T-cell (primary cell): ENCODE data around the gene TNP1. TPM values are rescaled to one million over a fixed set of nuclear protein-coding genes. Genes with fewer than 3 reads are reported as not detected.

Experiments used
- ATAC-seq, 4 experiments: fragments of 200-7000 bp in 3 of 4; fragments of 150-1000 bp in 1 of 4; cut with Tn5 transposase; replicated peaks in 1 of 4; 1 replicate in 3 of 4; 2 replicates in 1 of 4; pipeline ENCODE4 v1.10.0; 2021; ENCODE audit warnings: moderate library complexity in 3 of 4, mild to moderate bottlenecking in 2 of 4, moderate number of reproducible peaks in 1 of 4
- CTCF ChIA-PET, 2 donors: fragments of 300-600 bp; sonication (Branson Sonifier 250); formaldehyde crosslinking; loops; one replicate each; lab custom pipeline; 2022; ENCODE audit warnings: antibody characterized with exemption in 2 of 2; lab: Charles Lee
- POLR2A ChIA-PET, 2 donors: fragments of 300-600 bp; sonication (Branson Sonifier 250); formaldehyde crosslinking; loops; one replicate each; lab custom pipeline; 2022; ENCODE audit warnings: antibody characterized with exemption in 2 of 2; lab: Charles Lee
- DNase-seq, 35 experiments: peaks; one replicate each; pipeline versions ENCODE4 v3.0.0 to v3.0.0-alpha.2; 2013 to 2023
- H3K27ac ChIP-seq: one replicate; pipeline ENCODE4 v1.5.1; 2013; ENCODE audit warnings: low read length
- H3K27me3 ChIP-seq, 2 experiments: replicated peaks in 1 of 2; 1 replicate in 1 of 2; 2 replicates in 1 of 2; pipeline versions ENCODE4 v1.6.1 to v1.7.0; 2013; ENCODE audit warnings: low read length in 1 of 2, mixed read lengths in 1 of 2; ENCODE audit not compliant: control insufficient read depth in 2 of 2, insufficient read depth in 2 of 2; ENCODE audit errors: extremely low read depth in 1 of 2
- H3K36me3 ChIP-seq, 2 donors: 1 replicate in 1 of 2; 2 replicates in 1 of 2; pipeline versions ENCODE4 v1.6.1 to v1.7.0; 2013; ENCODE audit warnings: low read length in 1 of 2; ENCODE audit not compliant: control insufficient read depth in 2 of 2, insufficient read depth in 1 of 2; ENCODE audit errors: extremely low read depth in 1 of 2
- H3K4me1 ChIP-seq, 2 experiments: 1 replicate in 1 of 2; 2 replicates in 1 of 2; pipeline versions ENCODE4 v1.6.1 to v1.7.0; 2013; ENCODE audit warnings: low read length in 2 of 2, mixed read lengths in 1 of 2; ENCODE audit not compliant: insufficient read depth in 2 of 2, control insufficient read depth in 1 of 2; ENCODE audit errors: extremely low read depth in 1 of 2
- H3K4me3 ChIP-seq, 2 donors: 1 replicate in 1 of 2; 2 replicates in 1 of 2; pipeline versions ENCODE4 v1.5.1 to v1.7.0; 2013; ENCODE audit warnings: mild to moderate bottlenecking in 2 of 2, low read length in 1 of 2, moderate library complexity in 1 of 2; ENCODE audit not compliant: control insufficient read depth in 1 of 2; ENCODE audit errors: extremely low read depth in 1 of 2
- H3K9me3 ChIP-seq: 2 replicates; pipeline ENCODE4 v1.7.0; 2013
- H3K27ac Mint-ChIP-seq, 2 donors: one replicate each; pipeline ENCODE4 v1.8.0; 2020 to 2021; ENCODE audit warnings: mild to moderate bottlenecking in 2 of 2, mixed read lengths in 2 of 2
- H3K27me3 Mint-ChIP-seq, 2 donors: one replicate each; pipeline ENCODE4 v1.8.0; 2021 to 2022; ENCODE audit warnings: mixed read lengths in 2 of 2
- H3K36me3 Mint-ChIP-seq: one replicate; pipeline ENCODE4 v1.8.0; 2021; ENCODE audit warnings: mixed read lengths
- H3K4me1 Mint-ChIP-seq, 3 donors: one replicate each; pipeline ENCODE4 v1.8.0; 2020 to 2022; ENCODE audit warnings: mixed read lengths in 3 of 3, mild to moderate bottlenecking in 1 of 3
- H3K4me3 Mint-ChIP-seq, 3 donors: one replicate each; pipeline ENCODE4 v1.8.0; 2020 to 2022; ENCODE audit warnings: mild to moderate bottlenecking in 3 of 3, mixed read lengths in 3 of 3, moderate library complexity in 3 of 3
- H3K9me3 Mint-ChIP-seq, 3 donors: one replicate each; pipeline ENCODE4 v1.8.0; 2020 to 2022; ENCODE audit warnings: mixed read lengths in 3 of 3
- WGBS: methylation state at CpG from one replicate; pipeline ENCODE4 v1.1.5; 2013; ENCODE audit warnings: missing lambda C conversion rate; ENCODE audit not compliant: insufficient coverage; 5-methylcytosine and 5-hydroxymethylcytosine counted together
- total RNA-seq, 35 experiments: library from RNA in 6 of 35; stranded (reverse) in 6 of 35; fragments of 120-200 nt in 1 of 35; gene quantifications; one replicate each; pipeline versions ENCODE4 v1.2.1 to v1.2.4 and lab custom pipeline; 2013 to 2026

TNP1 gene
- total RNA-seq, 5 donors from 2014 or later (not counting 1 experiment from before 2014, with no cell fraction given), result not detected

GRCh38 chr2:216855079-216855478 lies 4.8 kb downstream of the TNP1 start:
- ChIA-PET CTCF (no interaction called here), POLR2A (no interaction called here)
- Histone ChIP-seq H3K4me3 (no peak overlapping the region), H3K27ac (no peak overlapping the region), H3K36me3 (no peaks in the 10 kb centered on the region), H3K4me1 (peaks cover 3 to 12% of the 10 kb centered on the region in 2 experiments), H3K27me3 (peaks cover 0 to 2% of the 10 kb centered on the region in 2 experiments), H3K9me3 (no peaks in the 10 kb centered on the region)
- WGBS, result 81% methylated on average over 2 of the region's 4 CpGs
- no peak for ATAC-seq
- Mint-ChIP-seq H3K4me1 (peaks cover 7 to 23% (median 18%) of the 10 kb centered on the region in 3 donors), H3K36me3 (no peaks in the 10 kb centered on the region), H3K4me3 (no peak overlapping the region), H3K27ac (no peak overlapping the region), H3K9me3 (no peaks in the 10 kb centered on the region), H3K27me3 (peaks cover 0 to 1% of the 10 kb centered on the region in 2 donors)
- no peak for DNase-seq

- Histone ChIP-seq H3K27me3 (no peaks in the 10 kb centered on the region), H3K4me3 (no peak overlapping the region), H3K36me3 (no peaks in the 10 kb centered on the region), H3K27ac (no peak overlapping the region), H3K4me1 (no peaks in the 10 kb centered on the region), H3K9me3 (no peaks in the 10 kb centered on the region)
- Mint-ChIP-seq H3K36me3 (no peaks in the 10 kb centered on the region), H3K9me3 (no peaks in the 10 kb centered on the region), H3K4me1 (peaks cover 0 to 9% (median 0%) of the 10 kb centered on the region in 3 donors), H3K27me3 (peaks cover 0 to 3% of the 10 kb centered on the region in 2 donors), H3K27ac (no peak overlapping the region), H3K4me3 (no peak overlapping the region)
- DNase-seq, result no peak
- ATAC-seq, result no peak
- CTCF ChIA-PET, result no interaction called here
- WGBS, result no CpG with 5 or more reads among the region's 1 CpG
- POLR2A ChIA-PET, result no interaction called here
Observed at GRCh38 chr2:216851486-216852090, 8.3 kb downstream of the TNP1 start.

DNA sequence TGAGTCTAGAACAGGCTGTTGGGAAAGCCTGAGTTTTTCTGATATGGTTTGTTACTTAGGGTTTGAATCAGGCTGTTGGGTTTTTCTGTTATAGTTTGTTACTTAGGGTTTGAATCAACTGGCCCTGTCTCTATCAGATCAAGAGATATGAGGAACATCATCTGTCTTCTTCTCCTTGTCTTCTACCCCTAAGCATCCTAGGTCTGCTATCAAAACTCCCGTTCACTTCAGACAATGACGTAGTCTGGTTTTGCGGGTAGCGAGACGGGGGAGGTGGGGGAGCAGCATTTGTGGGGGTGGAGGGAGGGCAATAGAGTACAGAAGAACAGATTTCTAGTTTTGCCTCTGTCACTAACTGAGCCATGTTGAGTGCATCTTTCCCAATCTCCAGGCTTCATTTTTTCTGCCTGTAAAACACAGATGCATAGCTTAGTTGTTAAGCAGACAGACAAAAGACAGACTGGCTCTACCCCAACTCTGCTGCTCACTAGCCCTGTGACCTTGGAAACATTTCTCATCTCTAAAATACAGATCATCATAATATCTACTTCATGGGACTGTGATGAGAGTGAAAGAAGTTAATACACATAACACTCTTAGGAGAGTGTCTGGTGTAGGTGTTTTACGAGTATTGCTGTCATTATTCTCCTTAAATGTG lies 9.1 kb downstream of the TNP1 start:
- H3K27me3 Mint-ChIP-seq, result peaks cover 0 to 3% of the 10 kb centered on the region in 2 donors
- no peaks in the 10 kb centered on the region for H3K36me3 ChIP-seq
- ATAC-seq (peak in 2 of 4 experiments; percentile 35 to 91), DNase-seq (peak in 11 of 35 experiments; percentile 3 to 52 (median 11))
- H3K36me3 Mint-ChIP-seq, result no peaks in the 10 kb centered on the region
- ChIA-PET CTCF (no interaction called here), POLR2A (no interaction called here)
- no peak overlapping the region for H3K27ac ChIP-seq
- no peaks in the 10 kb centered on the region for H3K9me3 Mint-ChIP-seq
- peaks cover 0 to 9% (median 0%) of the 10 kb centered on the region in 3 donors for H3K4me1 Mint-ChIP-seq
- no peaks in the 10 kb centered on the region for H3K27me3 ChIP-seq
- H3K9me3 ChIP-seq, result no peaks in the 10 kb centered on the region
- no CpG with 5 or more reads among the region's 6 CpGs for WGBS
- peak overlapping the region in 1 of 3 donors; percentile 44 for H3K4me3 Mint-ChIP-seq
- no peak overlapping the region for H3K27ac Mint-ChIP-seq
- no peaks in the 10 kb centered on the region for H3K4me1 ChIP-seq
- H3K4me3 ChIP-seq, result no peak overlapping the region

GRCh38 chr2:216849987-216850386 lies 9.9 kb downstream of the TNP1 start:
- Mint-ChIP-seq H3K36me3 (no peaks in the 10 kb centered on the region), H3K4me3 (peak overlapping the region in 2 of 3 donors; percentile 11 to 44), H3K9me3 (no peaks in the 10 kb centered on the region), H3K27ac (no peak overlapping the region), H3K4me1 (peaks cover 0 to 9% (median 0%) of the 10 kb centered on the region in 3 donors), H3K27me3 (peaks cover 0 to 3% of the 10 kb centered on the region in 2 donors)
- no peaks in the 10 kb centered on the region for H3K36me3 ChIP-seq
- ATAC-seq (peak; percentile 34 to 61 (median 43)), DNase-seq (peak in 16 of 35 experiments; percentile 0 to 37 (median 14))
- ChIA-PET POLR2A (no interaction called here), CTCF (no interaction called here)
- H3K4me1 ChIP-seq, result no peaks in the 10 kb centered on the region
- no peaks in the 10 kb centered on the region for H3K27me3 ChIP-seq
- no peak overlapping the region for H3K27ac ChIP-seq
- WGBS, result 73% methylated on average over 3 of the region's 10 CpGs
- no peak overlapping the region for H3K4me3 ChIP-seq
- H3K9me3 ChIP-seq, result no peaks in the 10 kb centered on the region

GRCh38 chr2:216845426-216845825 lies 14.4 kb downstream of the TNP1 start:
- Mint-ChIP-seq H3K4me1 (peaks cover 0 to 6% (median 0%) of the 10 kb centered on the region in 3 donors), H3K9me3 (no peaks in the 10 kb centered on the region), H3K27me3 (peaks cover 0 to 6% of the 10 kb centered on the region in 2 donors), H3K27ac (no peak overlapping the region), H3K4me3 (no peak overlapping the region), H3K36me3 (no peaks in the 10 kb centered on the region)
- Histone ChIP-seq H3K4me3 (no peak overlapping the region), H3K36me3 (no peaks in the 10 kb centered on the region), H3K4me1 (no peaks in the 10 kb centered on the region), H3K27me3 (peaks cover 0 to 5% of the 10 kb centered on the region in 2 experiments), H3K9me3 (no peaks in the 10 kb centered on the region), H3K27ac (no peak overlapping the region)
- ATAC-seq (no peak), DNase-seq (no peak)
- POLR2A ChIA-PET, result no interaction called here
- CTCF ChIA-PET, result no interaction called here
- WGBS, result 33% methylated on average over 1 of the region's 2 CpGs

DNA sequence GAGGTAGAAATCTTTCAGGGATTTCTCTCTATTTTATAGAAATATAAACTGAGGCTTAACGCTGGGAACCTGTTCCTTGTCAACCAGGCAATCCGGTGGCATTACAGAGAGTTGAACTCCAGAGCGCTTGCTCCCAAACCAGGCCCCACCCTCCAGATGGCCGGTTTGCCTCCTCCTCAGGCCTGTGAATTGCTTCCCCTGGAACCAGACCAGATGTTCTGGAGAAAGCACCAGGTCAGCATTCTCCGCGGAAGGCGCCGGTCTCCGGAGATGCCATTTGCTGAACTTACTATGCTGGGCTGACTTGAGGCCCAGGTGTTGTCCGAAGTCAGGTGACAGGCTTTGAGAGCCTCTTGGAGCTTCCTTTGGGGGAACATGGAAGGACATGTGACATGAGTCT lies 17.2 kb downstream of the TNP1 start:
- H3K36me3 Mint-ChIP-seq, result no peaks in the 10 kb centered on the region
- no peak overlapping the region for H3K27ac Mint-ChIP-seq
- H3K4me1 Mint-ChIP-seq, result no peaks in the 10 kb centered on the region
- H3K4me3 Mint-ChIP-seq, result no peak overlapping the region
- H3K36me3 ChIP-seq, result no peaks in the 10 kb centered on the region
- DNase-seq (no peak), ATAC-seq (no peak)
- no peak overlapping the region for H3K27ac ChIP-seq
- no peak overlapping the region for H3K4me3 ChIP-seq
- peaks cover 0 to 10% of the 10 kb centered on the region in 2 donors for H3K27me3 Mint-ChIP-seq
- CTCF ChIA-PET, result no interaction called here
- POLR2A ChIA-PET, result no interaction called here
- no peaks in the 10 kb centered on the region for H3K4me1 ChIP-seq
- H3K27me3 ChIP-seq, result peaks cover 0 to 5% of the 10 kb centered on the region in 2 experiments
- no peaks in the 10 kb centered on the region for H3K9me3 ChIP-seq
- no peaks in the 10 kb centered on the region for H3K9me3 Mint-ChIP-seq
- 90% methylated on average over 10 of the region's 10 CpGs for WGBS
